Stimulated activated naive CD8-positive, alpha-beta T cell treated with anti-CD3 and anti-CD28 coated beads, Interleukin-15, Interleukin-2, amounts not matched to agents 100 ng/mL and 50 ng/mL, for 24 hours (primary cell): ENCODE data around the gene KRTAP10-2.

Experiments
- H3K27ac Mint-ChIP-seq: one replicate; pipeline ENCODE4 v1.8.0; 2021; ENCODE audit warnings: mild to moderate bottlenecking, mixed read lengths
- H3K27me3 Mint-ChIP-seq: one replicate; pipeline ENCODE4 v1.8.0; 2021; ENCODE audit warnings: mixed read lengths
- H3K36me3 Mint-ChIP-seq: one replicate; pipeline ENCODE4 v1.8.0; 2021; ENCODE audit warnings: low read depth, mixed read lengths
- H3K4me1 Mint-ChIP-seq: one replicate; pipeline ENCODE4 v1.8.0; 2021; ENCODE audit warnings: low read depth, mixed read lengths
- H3K4me3 Mint-ChIP-seq: one replicate; pipeline ENCODE4 v1.8.0; 2021; ENCODE audit warnings: mild to moderate bottlenecking, mixed read lengths
- H3K9me3 Mint-ChIP-seq: one replicate; pipeline ENCODE4 v1.8.0; 2021; ENCODE audit warnings: mixed read lengths

The KRTAP10-2 gene

DNA sequence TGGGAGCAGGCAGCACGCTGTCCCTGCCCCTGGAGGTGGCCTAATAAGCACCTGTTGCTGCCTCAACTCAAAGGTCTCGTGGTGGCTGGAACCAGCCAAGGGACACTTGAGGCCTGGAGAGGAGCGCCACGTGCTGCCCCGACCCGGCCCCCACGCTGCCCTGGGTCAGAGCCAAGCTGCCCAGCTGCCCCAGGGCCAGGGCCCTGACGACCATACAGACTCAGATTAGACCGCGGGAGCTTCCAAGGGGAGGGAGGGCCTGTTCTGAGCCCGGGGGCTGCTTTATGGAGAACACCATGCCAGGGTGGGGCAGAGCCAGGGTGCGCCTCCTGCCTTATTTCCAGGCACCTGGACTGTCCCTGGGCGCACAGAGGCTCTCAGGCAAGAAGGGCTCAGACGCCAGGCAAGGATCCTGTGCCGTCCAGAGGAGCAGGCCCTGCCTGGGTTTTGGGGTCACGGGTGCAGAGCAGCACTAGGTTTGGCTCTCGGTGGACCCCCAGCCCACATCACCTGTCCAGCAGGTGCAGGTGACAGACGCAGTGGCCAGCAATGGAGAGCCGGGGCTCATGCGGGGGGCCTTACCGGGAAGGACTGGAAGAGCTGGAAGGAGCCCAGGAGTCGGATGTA, 29.9 kb downstream of the KRTAP10-2 start:
- H3K36me3 Mint-ChIP-seq: no peaks in the 10 kb centered on the region

DNA sequence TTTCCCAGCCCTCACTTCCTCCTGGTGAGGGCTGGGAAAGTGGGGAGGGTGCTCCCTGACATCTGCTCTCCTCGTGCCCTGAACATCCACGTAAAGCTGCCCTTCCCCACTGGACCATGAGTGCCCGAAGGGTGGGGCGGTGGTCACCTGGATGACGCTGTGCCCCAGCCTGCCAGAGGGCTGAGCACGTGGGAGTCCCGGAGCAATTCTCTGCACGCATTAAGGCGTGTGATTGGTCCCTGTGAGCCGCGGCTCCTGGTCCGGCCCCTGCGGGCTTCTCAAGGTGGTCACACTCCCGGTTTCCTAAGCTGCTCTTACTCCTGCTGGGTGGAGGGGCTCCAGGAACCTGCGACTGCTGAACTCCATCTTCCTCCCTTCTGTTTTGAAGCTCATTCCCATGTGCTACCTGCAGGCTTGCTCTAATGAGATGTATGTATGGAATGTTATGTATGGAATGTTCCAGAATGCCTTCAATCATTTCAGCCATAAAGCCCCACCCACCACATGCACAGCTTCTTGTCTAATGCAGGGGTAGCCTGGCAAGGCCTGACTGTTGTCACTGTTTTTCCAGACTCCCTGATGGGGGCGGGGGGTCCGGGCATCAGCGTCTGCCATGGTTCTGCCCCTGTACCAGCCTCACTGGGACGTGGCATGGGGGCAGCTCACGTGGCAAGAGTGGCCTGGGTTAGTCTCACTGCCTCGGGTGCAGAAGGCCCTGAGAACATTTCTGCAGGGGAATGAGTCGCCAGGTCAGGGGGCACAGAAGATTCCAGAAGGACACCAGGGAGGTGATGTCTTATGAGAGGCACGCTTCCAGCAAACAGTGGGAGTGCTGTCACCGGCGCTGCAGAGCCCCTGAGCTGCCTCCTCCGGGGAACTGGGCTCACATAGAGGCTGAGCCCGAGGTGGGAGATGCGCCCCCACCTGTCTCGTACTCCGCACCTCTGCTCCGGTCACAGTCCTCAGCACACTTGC, 30.7 kb downstream of the KRTAP10-2 start:
- no peaks in the 10 kb centered on the region for H3K36me3 Mint-ChIP-seq
- H3K27me3 Mint-ChIP-seq: no peaks in the 10 kb centered on the region
- peaks cover 4% of the 10 kb centered on the region for H3K9me3 Mint-ChIP-seq
- H3K4me3 Mint-ChIP-seq: no peak overlapping the region
- no peak overlapping the region for H3K27ac Mint-ChIP-seq
- H3K4me1 Mint-ChIP-seq: no peaks in the 10 kb centered on the region

More for the DNA sequence above, 29.9 kb downstream of the KRTAP10-2 start:
- H3K27me3 Mint-ChIP-seq: no peaks in the 10 kb centered on the region
- H3K4me1 Mint-ChIP-seq: no peaks in the 10 kb centered on the region
- no peak overlapping the region for H3K27ac Mint-ChIP-seq
- no peak overlapping the region for H3K4me3 Mint-ChIP-seq
- peaks cover 4% of the 10 kb centered on the region for H3K9me3 Mint-ChIP-seq

DNA sequence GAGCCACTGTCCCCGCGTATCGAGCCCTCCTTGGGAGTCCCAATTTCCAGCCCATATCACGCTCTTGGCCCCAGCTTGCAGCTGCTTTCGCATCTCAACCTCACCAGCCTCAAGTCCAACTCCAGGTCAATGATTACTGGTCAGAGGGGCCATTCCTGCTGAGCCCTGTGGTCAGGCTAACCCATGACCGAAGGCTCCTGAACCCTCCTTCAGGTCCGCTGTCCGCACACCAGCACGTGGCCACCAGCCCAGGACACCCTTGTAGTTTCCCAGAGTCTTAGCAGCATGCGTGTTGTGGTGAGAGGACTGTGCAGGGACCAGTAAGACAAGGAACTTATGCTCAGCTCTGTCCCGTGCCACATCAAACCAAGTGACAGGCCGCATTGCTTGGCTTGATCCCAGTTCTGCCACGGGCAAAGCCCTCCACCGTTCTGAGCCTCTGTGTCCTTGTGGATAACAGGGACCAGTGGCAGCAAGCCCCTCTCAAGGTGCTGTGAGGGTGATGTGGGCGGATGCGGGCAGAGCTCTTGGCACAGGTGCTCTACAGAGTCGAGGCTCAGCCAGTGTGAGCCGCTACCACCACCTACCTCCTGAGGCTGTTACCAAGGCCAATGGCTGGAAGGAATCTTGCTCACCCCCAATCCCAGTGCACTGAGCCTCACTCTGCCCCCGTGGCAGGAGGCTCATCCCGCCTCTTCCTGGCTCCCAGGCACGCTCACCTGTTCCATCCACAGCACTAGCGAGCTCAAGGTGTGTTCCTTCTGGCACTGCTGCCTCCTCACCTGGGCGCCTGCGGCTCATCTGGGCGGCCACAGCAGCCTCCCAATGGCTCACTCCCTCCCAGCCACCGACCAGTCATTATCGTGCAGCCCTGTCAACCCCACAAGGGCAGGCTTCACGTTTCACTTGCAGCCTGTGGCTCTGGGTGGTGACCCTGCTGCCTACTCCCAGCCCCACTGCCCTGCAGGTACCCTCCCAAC, 31.7 kb downstream of the KRTAP10-2 start:
- H3K36me3 Mint-ChIP-seq: no peaks in the 10 kb centered on the region
- no peaks in the 10 kb centered on the region for H3K27me3 Mint-ChIP-seq
- H3K4me1 Mint-ChIP-seq: no peaks in the 10 kb centered on the region
- peaks cover 4% of the 10 kb centered on the region for H3K9me3 Mint-ChIP-seq
- H3K4me3 Mint-ChIP-seq: no peak overlapping the region
- H3K27ac Mint-ChIP-seq: no peak overlapping the region

DNA sequence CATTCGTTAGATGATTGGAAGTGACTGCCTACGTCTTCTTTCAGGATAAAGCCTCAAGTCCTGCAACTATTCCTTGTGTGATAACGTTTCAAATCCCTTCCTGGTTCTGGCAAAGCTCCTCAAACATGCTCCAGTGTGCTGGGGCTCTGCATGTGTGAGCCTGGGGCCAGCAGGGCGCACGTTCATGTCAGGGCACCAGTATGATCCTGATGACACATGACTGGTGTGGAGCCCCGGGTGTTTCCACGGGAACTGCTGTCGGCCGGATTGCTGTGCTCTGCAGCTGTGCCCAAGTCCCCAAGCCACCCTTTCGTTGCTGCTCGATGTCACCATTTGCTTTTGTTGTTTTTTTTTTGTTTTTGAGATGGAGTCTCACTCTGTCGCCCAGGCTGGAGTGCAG, 32.6 kb downstream of the KRTAP10-2 start:
- Mint-ChIP-seq H3K4me3 (no peak overlapping the region), H3K27me3 (no peaks in the 10 kb centered on the region), H3K4me1 (no peaks in the 10 kb centered on the region)

DNA sequence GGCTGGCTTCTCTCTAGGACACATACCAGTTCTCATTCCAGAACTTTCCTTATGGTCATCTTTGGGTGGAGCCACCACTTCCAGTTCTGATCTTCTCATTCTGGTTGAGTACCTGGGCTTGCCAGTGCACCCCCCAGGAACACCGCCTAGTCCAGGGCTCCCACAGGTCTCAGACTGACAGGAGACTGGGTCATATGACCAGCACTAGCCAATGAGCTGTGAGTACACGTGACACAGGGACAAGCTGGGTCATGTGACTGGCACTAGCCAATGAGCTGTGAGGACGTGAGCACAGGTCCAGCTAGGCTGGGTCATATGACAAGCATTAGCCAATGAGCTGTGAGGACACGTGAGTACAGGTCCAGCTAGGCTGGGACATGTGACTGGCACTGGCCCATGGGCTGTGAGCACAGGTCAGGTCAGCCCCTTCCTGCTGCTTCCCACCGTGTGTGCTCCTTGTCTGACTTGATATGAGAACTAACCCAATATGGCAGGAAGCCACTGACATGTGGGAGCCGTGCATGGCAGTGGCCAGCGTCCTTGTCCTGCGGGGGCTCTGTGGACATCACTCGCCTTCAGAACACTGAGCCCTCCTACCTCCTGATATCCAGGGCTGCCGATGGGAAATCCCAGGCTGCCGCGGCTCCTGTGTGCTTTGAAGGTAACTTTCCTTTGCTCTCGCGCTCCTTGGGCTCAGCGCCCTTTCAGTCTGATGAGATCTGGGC, 34.0 kb downstream of the KRTAP10-2 start:
- Mint-ChIP-seq H3K9me3 (peaks cover 4% of the 10 kb centered on the region), H3K4me1 (no peaks in the 10 kb centered on the region), H3K27ac (no peak overlapping the region), H3K27me3 (no peaks in the 10 kb centered on the region), H3K36me3 (no peaks in the 10 kb centered on the region), H3K4me3 (no peak overlapping the region)

More for the DNA sequence above, 32.6 kb downstream of the KRTAP10-2 start:
- H3K27ac Mint-ChIP-seq: no peak overlapping the region
- H3K36me3 Mint-ChIP-seq: no peaks in the 10 kb centered on the region
- peaks cover 4% of the 10 kb centered on the region for H3K9me3 Mint-ChIP-seq

DNA sequence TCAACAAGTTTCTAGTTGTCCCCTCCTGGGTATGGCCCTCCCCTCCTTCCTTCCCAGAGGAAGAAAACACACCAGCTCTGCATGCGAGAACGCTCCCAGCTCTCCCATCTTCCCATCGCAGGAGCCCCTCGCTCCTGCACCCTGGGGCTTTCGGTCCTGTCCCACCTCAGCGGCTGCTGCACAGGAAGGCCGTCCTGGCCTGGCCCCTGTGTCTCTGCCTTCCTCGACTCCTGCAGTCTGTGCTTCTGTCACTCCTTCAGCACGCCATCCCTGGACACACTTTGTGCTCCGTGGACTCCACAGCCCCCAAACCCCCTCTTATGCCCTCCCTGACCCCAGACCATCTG, 34.5 kb downstream of the KRTAP10-2 start:
- Mint-ChIP-seq H3K27ac (no peak overlapping the region), H3K4me1 (no peaks in the 10 kb centered on the region), H3K36me3 (no peaks in the 10 kb centered on the region), H3K9me3 (peaks cover 4% of the 10 kb centered on the region), H3K27me3 (no peaks in the 10 kb centered on the region), H3K4me3 (no peak overlapping the region)

DNA sequence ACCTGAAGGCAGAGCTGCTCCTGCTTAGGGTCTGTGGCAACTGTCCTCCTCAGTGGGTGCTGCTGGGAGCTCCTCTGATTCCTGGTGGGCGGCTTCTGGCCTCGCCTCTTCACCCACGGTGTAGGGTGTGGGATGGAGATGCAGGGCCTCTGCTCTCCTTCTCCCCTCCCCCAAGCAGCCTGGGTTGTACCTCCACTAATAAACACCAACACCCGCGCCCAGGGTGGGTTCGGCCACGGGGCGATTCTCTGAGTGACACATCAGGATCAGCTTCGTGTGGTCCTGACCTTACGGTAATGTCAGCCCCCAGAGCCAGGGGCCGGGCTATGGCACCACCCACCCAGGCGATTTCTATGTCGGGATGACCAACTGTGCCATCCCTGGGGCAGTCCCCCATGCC, 35.0 kb downstream of the KRTAP10-2 start:
- no peak overlapping the region for H3K4me3 Mint-ChIP-seq
- H3K9me3 Mint-ChIP-seq: peaks cover 4% of the 10 kb centered on the region
- H3K27me3 Mint-ChIP-seq: no peaks in the 10 kb centered on the region
- no peaks in the 10 kb centered on the region for H3K4me1 Mint-ChIP-seq
- no peaks in the 10 kb centered on the region for H3K36me3 Mint-ChIP-seq
- no peak overlapping the region for H3K27ac Mint-ChIP-seq

DNA sequence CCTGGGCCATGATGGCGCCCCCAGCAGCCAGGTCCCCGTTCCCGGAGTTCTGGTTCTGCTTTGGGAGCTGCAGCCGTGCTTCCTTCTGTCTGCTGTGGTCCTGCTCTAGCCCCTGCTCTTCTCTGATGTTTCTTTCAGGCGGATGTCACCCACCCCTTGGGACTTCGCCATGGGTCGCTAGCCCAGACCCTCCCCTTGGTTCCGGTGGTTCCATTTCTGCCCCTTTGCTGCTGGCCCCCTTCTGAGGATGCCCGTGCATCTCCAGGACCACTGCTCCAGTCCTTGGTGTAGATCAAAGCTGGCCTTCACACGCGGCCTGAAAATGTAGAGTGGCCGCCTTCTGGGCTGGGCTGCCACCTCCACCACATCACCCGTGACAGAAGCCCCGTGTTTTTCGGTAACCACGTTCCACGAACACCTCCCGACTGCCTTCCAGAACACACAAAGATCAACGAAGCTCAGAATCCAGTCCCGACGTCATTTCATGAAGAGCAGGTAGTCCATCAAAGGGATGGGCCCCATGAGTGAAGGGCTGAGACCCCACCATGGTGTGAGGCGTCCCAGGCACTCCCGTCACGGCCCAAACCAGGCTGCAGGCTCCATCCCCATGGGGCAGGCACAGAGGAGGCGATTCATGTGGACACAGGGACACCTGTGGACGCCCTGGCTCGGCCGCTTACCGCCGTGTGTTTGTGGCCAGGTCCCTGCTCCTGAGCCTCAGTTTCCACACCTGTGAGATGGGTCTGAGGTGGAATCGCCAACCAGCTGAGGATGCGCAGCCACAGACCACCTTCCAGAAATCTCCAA, 35.7 kb downstream of the KRTAP10-2 start:
- H3K27ac Mint-ChIP-seq: no peak overlapping the region
- H3K4me3 Mint-ChIP-seq: no peak overlapping the region
- no peaks in the 10 kb centered on the region for H3K36me3 Mint-ChIP-seq
- H3K27me3 Mint-ChIP-seq: no peaks in the 10 kb centered on the region
- no peaks in the 10 kb centered on the region for H3K4me1 Mint-ChIP-seq
- peaks cover 4% of the 10 kb centered on the region for H3K9me3 Mint-ChIP-seq

DNA sequence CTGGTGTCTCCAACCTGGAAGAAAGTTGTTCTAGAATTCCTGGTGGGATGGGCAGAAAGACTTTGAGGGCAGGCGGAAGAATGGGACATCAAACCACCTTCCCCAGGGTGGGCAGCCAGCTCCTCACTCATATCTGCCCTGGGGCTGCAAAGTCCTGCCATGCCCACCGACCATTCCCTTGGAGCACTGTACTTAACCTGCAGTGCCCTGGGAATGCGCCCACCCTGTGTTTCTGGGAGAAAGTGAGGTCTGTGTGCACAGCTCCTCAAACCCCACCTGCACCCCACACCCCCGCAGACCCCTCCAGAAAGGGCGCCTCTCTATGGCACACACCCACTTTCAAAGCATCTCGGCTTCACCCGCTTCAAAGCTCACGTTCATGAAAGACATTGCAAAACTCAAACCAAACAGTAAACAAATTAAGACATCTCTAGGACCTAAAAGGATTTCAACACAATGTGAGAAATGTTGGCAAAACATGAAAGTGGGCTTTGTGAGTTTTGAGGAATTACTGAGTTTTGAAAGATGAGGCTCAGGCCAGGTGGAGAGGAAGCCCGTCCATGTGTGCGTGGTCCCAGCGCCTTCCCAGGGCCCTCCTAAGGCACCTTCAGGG, 36.5 kb downstream of the KRTAP10-2 start:
- no peaks in the 10 kb centered on the region for H3K36me3 Mint-ChIP-seq
- no peaks in the 10 kb centered on the region for H3K4me1 Mint-ChIP-seq
- no peak overlapping the region for H3K4me3 Mint-ChIP-seq
- H3K9me3 Mint-ChIP-seq: peaks cover 4% of the 10 kb centered on the region
- no peaks in the 10 kb centered on the region for H3K27me3 Mint-ChIP-seq
- H3K27ac Mint-ChIP-seq: no peak overlapping the region

DNA sequence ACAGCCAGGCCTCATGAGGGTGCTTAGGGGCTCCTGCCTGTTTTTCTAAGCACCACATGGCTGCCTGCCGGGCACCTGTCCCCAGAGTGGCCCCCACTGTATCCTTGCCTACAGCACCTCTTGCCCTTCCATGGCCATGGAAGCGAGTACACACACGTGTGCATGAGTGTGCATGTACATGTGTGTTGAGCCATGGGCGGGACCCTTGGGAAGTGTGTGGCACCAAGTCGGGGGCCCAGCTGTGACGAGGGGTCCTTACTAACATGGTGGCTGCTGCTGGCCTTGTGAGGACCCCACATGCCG, 37.1 kb downstream of the KRTAP10-2 start:
- Mint-ChIP-seq H3K4me3 (no peak overlapping the region), H3K36me3 (no peaks in the 10 kb centered on the region), H3K27me3 (no peaks in the 10 kb centered on the region), H3K9me3 (peaks cover 4% of the 10 kb centered on the region), H3K27ac (no peak overlapping the region), H3K4me1 (no peaks in the 10 kb centered on the region)

DNA sequence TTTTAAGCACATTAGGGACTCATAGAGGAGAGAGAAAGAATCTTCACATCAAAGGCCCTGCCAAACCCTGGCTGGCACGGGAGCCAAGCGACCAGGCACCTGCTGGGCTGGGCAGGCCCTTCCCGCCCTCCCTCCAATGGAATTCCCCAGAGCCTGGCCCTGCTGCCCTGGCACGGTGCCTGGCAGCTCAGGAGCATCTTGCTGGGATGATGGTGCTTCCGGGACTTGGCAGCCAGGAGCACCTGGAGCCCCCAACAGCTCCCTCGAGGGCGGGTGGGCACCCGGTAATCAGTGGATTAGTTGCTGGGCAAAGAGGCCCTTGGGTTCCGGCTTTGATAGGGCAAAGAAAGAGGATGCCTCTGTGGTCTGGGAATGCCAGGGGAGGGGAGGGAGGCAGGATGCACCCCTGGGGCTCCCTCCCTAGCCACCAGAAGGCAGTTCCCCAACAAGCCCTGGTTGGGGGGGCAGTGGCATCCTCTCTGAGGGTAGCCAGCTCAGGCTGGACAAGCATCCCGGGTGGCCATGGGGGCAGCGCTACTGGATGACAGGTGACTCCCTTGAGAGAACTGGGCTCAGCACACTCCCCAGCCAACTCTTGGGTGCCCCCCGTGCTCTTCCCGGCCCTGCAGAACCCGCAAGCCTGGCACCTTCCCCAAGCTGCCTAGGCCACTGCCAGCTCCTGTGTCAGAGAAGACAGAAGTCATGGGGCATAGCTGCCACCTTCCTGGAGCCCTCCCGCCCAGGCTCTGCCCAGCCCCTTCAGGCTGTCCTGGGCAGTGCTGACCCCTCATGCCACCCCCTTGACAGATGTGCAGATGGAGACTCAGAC, 37.7 kb downstream of the KRTAP10-2 start:
- no peak overlapping the region for H3K4me3 Mint-ChIP-seq
- no peaks in the 10 kb centered on the region for H3K36me3 Mint-ChIP-seq
- H3K9me3 Mint-ChIP-seq: peaks cover 4% of the 10 kb centered on the region
- H3K27me3 Mint-ChIP-seq: no peaks in the 10 kb centered on the region
- no peaks in the 10 kb centered on the region for H3K4me1 Mint-ChIP-seq
- H3K27ac Mint-ChIP-seq: no peak overlapping the region

DNA sequence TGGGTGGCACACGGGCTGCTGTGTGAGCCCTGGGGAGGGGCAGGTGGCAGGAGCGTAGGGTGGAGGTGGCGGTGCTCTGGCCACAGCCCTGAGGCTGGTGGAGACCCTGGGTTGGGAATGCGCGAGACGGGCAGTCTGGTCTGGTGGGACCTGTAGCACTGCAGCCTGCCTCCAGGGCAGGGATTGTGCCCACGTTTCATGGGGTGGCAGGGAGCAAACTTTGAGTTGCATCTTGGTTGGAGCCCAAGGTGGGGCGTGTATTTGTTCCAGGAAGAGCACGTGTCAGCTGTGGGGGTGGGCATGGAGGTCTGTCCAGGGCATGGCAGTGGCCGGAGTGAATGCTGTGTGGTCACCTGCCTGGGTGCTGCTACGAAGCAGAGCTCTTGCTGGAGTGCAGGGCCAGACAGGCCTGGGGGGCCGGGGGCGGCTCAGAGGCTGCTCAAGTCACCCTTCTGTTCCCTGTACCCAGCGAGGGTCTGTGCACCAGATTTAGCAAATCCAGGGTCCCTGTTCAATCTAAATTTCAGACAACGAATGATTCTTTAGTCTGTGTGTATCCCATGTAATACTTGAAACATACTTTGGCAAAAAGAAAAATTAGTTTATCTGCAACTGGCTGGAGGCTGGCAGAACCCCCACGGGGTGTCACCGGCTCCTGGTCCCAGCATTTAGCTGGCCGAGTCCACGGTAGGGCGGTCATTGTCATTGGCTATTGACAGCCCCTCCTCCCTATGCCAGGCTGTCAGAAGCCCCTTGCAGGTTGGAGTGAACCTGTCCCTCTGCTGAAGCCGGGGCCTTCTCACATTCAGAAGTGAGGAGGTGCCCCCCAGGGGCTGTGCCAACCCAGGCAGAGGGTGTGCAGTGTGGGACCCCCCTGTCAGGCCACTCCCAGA, 38.6 kb downstream of the KRTAP10-2 start:
- no peaks in the 10 kb centered on the region for H3K36me3 Mint-ChIP-seq
- H3K4me3 Mint-ChIP-seq: no peak overlapping the region
- no peaks in the 10 kb centered on the region for H3K4me1 Mint-ChIP-seq
- no peaks in the 10 kb centered on the region for H3K27me3 Mint-ChIP-seq
- H3K27ac Mint-ChIP-seq: no peak overlapping the region
- peaks cover 2% of the 10 kb centered on the region for H3K9me3 Mint-ChIP-seq
